HL-60 (cell line): ENCODE measurements around the gene CYP2F1.

Experiments used
- CTCF ChIP-seq: IDR thresholded peaks from one replicate; pipeline ENCODE4 v1.5.1; 2011; ENCODE audit warnings: low read length, control low read depth, inconsistent platforms; ENCODE audit not compliant: insufficient read depth
- POLR2AphosphoS5 ChIP-seq: IDR thresholded peaks from 2 replicates; pipeline ENCODE4 v1.6.1; 2012; ENCODE audit warnings: low read depth
- REST ChIP-seq: IDR thresholded peaks from 2 replicates; pipeline ENCODE4 v1.6.1; 2012; ENCODE audit warnings: low read depth; ENCODE audit not compliant: insufficient replicate concordance

- TF ChIP-seq REST, result no peak
- TF ChIP-seq POLR2AphosphoS5, result no peak
- no peak for TF ChIP-seq CTCF
Observed at GRCh38 chr19:41172297-41173164, 58.3 kb downstream of the CYP2F1 start.
